ENCODE results near the gene CYP4F8. TPM values are rescaled to one million over a fixed set of nuclear protein-coding genes. Genes with fewer than 3 reads are reported as not detected.
"Not testable (repeated sequence)": the region's sequence is repeated elsewhere in the genome, so short reads cannot be mapped to it uniquely, and the experiment has no call there.

CYP4F8 gene
- total RNA-seq, 3 donors from 2014 or later, result not detected

DNA sequence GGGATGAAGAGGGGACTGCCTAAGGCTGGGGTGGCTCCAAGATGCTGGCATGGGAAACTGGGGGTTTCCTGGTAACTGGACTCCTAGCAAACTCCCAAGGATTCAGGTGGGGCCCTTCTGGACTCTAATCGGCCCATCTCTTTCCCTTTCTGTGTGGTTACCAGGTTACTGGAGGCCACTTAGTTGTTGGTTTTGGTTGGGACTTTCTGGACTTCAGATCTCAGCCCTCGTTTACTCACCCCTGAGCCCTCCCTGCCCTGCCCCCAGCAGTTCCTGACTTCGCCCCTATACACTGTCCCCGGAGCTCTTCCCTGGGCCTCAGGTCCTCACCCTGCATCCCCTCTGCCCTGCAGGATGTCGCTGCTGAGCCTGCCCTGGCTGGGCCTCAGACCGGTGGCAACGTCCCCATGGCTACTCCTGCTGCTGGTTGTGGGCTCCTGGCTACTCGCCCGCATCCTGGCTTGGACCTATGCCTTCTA, 58.2 kb downstream of the CYP4F8 start:
- peaks cover 16% of the 10 kb centered on the region for H3K4me1 Mint-ChIP-seq (ENCODE audit: low read depth)
- no peaks in the 10 kb centered on the region for H3K9me3 Mint-ChIP-seq
- DNase-seq (no peak), ATAC-seq (peak in 1 of 2 donors; percentile 54)
- no peaks in the 10 kb centered on the region for H3K27me3 Mint-ChIP-seq (ENCODE audit: low read depth)
- no peaks in the 10 kb centered on the region for H3K36me3 Mint-ChIP-seq (ENCODE audit: insufficient read depth)
- H3K4me3 Mint-ChIP-seq, result no peak overlapping the region

DNA sequence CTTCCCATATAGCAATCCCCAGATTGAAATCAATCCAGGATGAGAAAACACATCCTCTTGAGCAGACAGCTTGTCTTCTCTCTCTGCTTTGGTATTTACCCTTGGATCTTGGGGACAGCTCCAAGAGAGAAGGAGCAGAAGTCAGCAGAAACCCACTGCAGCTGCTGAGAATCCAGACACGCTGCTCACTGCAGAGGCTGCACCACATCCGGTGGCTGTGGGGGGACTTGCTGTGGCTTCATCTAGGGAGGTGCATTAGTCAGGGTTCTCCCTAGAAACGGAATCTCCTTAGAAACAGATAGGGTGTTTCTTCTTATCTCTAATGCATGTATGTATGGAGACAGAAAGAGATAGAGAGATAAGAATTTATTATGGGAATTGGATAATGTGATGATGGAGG, 60.5 kb downstream of the CYP4F8 start:
- Mint-ChIP-seq H3K27me3 (ENCODE audit: low read depth) (peaks cover 6% of the 10 kb centered on the region), H3K4me3 (no peak overlapping the region), H3K4me1 (ENCODE audit: low read depth) (peaks cover 16% of the 10 kb centered on the region), H3K9me3 (no peaks in the 10 kb centered on the region), H3K36me3 (ENCODE audit: insufficient read depth) (no peaks in the 10 kb centered on the region)
- ATAC-seq (no peak), DNase-seq (no peak)

DNA sequence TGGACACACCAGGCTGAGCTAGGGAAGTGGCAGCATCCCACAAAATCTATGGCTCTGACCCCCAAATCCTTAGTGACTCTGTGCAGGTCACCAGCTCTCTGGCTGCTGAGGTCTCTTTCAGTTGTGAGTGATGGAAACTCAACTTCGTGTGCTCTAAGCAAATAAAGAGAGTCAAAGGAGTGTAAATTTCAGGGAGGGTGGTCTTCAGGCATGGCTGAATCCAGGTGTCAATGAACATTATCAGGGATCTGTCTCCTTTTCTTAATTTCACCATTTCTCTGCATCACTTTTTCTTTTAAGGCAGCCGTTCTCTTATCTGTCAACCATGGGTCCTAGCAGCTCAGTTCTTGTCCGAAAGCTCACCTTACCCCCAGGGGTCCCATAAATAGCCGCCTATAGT, 64.1 kb downstream of the CYP4F8 start:
- Mint-ChIP-seq H3K36me3 (ENCODE audit: insufficient read depth) (no peaks in the 10 kb centered on the region), H3K4me1 (ENCODE audit: low read depth) (peaks cover 3% of the 10 kb centered on the region), H3K4me3 (no peak overlapping the region), H3K27me3 (ENCODE audit: low read depth) (peaks cover 22% of the 10 kb centered on the region), H3K9me3 (no peaks in the 10 kb centered on the region)
- ATAC-seq (no peak), DNase-seq (no peak)

DNA sequence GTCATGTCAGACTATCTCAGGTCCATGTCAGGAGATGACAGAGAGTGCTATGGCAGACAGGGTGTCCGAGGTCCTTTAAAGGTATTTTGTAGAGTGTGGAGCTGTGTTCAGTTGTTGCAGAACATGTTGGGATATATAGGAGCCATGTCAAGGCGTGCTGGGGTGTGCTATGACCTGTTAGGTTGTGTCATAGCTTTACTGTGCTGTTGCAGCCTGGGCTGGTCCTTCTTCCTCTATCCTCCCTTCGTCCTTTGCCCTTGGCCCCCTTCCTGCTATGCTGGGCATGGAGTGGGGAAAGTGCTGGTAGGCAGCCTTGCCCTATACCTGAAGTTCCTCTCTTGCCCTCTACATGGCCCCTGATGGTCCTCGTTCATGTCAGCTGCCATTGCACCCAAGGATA, 64.8 kb downstream of the CYP4F8 start:
- H3K4me1 Mint-ChIP-seq (ENCODE audit: low read depth); H3K9me3 Mint-ChIP-seq; DNase-seq; H3K4me3 Mint-ChIP-seq; H3K36me3 Mint-ChIP-seq (ENCODE audit: insufficient read depth); ATAC-seq: not testable (repeated sequence)
- peaks cover 22% of the 10 kb centered on the region for H3K27me3 Mint-ChIP-seq (ENCODE audit: low read depth)

Other genes with a start within 250 kb of the CYP4F8 start
- 10 to 100 TPM; 83.0 to 88.8 (median 88.0) TPM for gene AKAP8, start 235.4 kb upstream of the CYP4F8 start, total RNA-seq
- 10 to 100 TPM; 65.3 to 67.6 (median 65.5) TPM for gene AKAP8L, start 196.2 kb upstream of the CYP4F8 start, total RNA-seq
- gene WIZ, start 165.3 kb upstream of the CYP4F8 start, total RNA-seq, result 10 to 100 TPM; 50.5 to 54.4 (median 53.8) TPM
- 100 to 1,000 TPM in 2 of 3 donors, 10 to 100 TPM in 1; 91.0 to 112 (median 106) TPM for gene RASAL3, start 150.7 kb upstream of the CYP4F8 start, total RNA-seq
- under 1 TPM in 1 of 3 donors, not detected in 2; 0.08 TPM for gene PGLYRP2, start 135.7 kb upstream of the CYP4F8 start, total RNA-seq
- under 1 TPM; 0.57 to 0.82 (median 0.78) TPM for gene CYP4F22, start 106.7 kb upstream of the CYP4F8 start, total RNA-seq
- under 1 TPM in 2 of 3 donors, not detected in 1; 0.08 to 0.18 TPM for gene CYP4F3, start 25.7 kb downstream of the CYP4F8 start, total RNA-seq
- not detected for gene CYP4F12, start 57.9 kb downstream of the CYP4F8 start, total RNA-seq
- gene OR10H2, start 112.8 kb downstream of the CYP4F8 start, total RNA-seq, result not detected
- not detected for gene OR10H3, start 122.8 kb downstream of the CYP4F8 start, total RNA-seq
- not detected for gene OR10H5, start 172.4 kb downstream of the CYP4F8 start, total RNA-seq
- under 1 TPM in 1 of 3 donors, not detected in 2; 0.05 TPM for gene OR10H1, start 200.4 kb downstream of the CYP4F8 start, total RNA-seq